Measurements from ENCODE around the gene BOK. TPM values are rescaled to one million over a fixed set of nuclear protein-coding genes. Genes with fewer than 3 reads are reported as not detected.

BOK gene
- total RNA-seq, 1 experiment from 2014 or later: 33.9 TPM

GRCh38 chr2:241530571-241530970 lies 28.0 kb upstream of the BOK start:
- Histone ChIP-seq H3K14ac (ENCODE audit: insufficient read depth, low read length) (no peak overlapping the region), H2BK15ac (ENCODE audit: low read depth, low read length) (no peak overlapping the region), H4K5ac (ENCODE audit: insufficient read length, low read depth, low read length) (no peak overlapping the region), H3K79me2 (ENCODE audit: insufficient read depth, low read length) (no peaks in the 10 kb centered on the region), H3K9me3 (ENCODE audit: control insufficient read depth, low read depth, low read length) (no peaks in the 10 kb centered on the region), H3K27me3 (ENCODE audit: insufficient read depth, low read length) (no peaks in the 10 kb centered on the region), H3K23ac (ENCODE audit: insufficient read length, low read depth, low read length) (no peak overlapping the region), H3T11ph (ENCODE audit: low read length) (no peak overlapping the region), H3K4me2 (ENCODE audit: insufficient read depth, insufficient read length, low read length) (no peak overlapping the region), H2BK12ac (ENCODE audit: insufficient read length, low read depth, low read length) (no peak overlapping the region), H4K20me1 (ENCODE audit: control insufficient read depth, insufficient read depth, insufficient read length) (no peaks in the 10 kb centered on the region), H4K8ac (replicated peaks; ENCODE audit: insufficient read length, low read depth, low read length) (no peak overlapping the region), H3K4ac (ENCODE audit: low read depth, low read length) (no peak overlapping the region), H3K56ac (ENCODE audit: insufficient read length, low read depth, low read length) (no peak overlapping the region), H3K4me1 (ENCODE audit: insufficient read depth, low read length) (no peaks in the 10 kb centered on the region), H2BK20ac (ENCODE audit: low read depth, low read length, poor library complexity, severe bottlenecking) (no peak overlapping the region), H2BK5ac (ENCODE audit: insufficient read length, low read length) (no peak overlapping the region), H3K18ac (ENCODE audit: insufficient read length, low read depth, low read length) (no peak overlapping the region), H3K9ac (ENCODE audit: extremely low read depth, insufficient read length, low read length) (no peak overlapping the region), H3K79me1 (ENCODE audit: insufficient read depth, low read depth, low read length, poor library complexity, severe bottlenecking) (no peaks in the 10 kb centered on the region), H2AFZ (ENCODE audit: low read length) (no peak overlapping the region), H4K91ac (ENCODE audit: insufficient read length, low read depth, low read length) (no peak overlapping the region), H2AK5ac (ENCODE audit: insufficient read length, low read length) (no peak overlapping the region), H3K27ac (ENCODE audit: insufficient read length, low read depth, low read length) (no peak overlapping the region), H3K23me2 (ENCODE audit: insufficient read length, low read depth, low read length, poor library complexity, severe bottlenecking) (no peaks in the 10 kb centered on the region), H2BK120ac (ENCODE audit: low read depth, low read length, poor library complexity, severe bottlenecking) (no peak overlapping the region)
- Mint-ChIP-seq H3K27me3 (ENCODE audit: low read depth) (peaks cover 6% of the 10 kb centered on the region), H3K9me3 (peaks cover 9 to 12% of the 10 kb centered on the region in 2 experiments), H3K4me1 (no peaks in the 10 kb centered on the region), H3K4me3 (no peak overlapping the region), H3K36me3 (ENCODE audit: insufficient read depth in 1 of 3, low read depth in 3 of 3) (peaks cover 0 to 7% (median 5%) of the 10 kb centered on the region in 3 experiments; a peak in 3 of 7 replicates), H3K27ac (no peak overlapping the region)
- TF ChIP-seq CTCF (conservative IDR thresholded peaks at IDR 0.05): no peak
- no CpG with 5 or more reads among the region's 8 CpGs for WGBS (ENCODE audit: extremely low coverage, insufficient read length, low lambda C conversion rate)
- no peak for DNase-seq
